Retinal pigment epithelial cell (primary cell): ENCODE measurements around the gene PYDC1.

Experiments used
- DNase-seq: peaks from one replicate; pipeline ENCODE4 v3.0.0-alpha.2; 2010; ENCODE audit warnings: low read depth
- H3K4me3 ChIP-seq: 2 replicates; pipeline ENCODE4 v1.5.1; 2011; ENCODE audit warnings: mild to moderate bottlenecking, low read length, control low read depth, moderate library complexity
- CTCF ChIP-seq: conservative IDR thresholded peaks from 2 replicates; pipeline ENCODE4 v1.5.1; 2011; ENCODE audit warnings: low read depth, low read length, control low read depth, inconsistent platforms

The PYDC1 gene

GRCh38 chr16:31221357-31222160 lies 4.6 kb upstream of the PYDC1 start:
- no peak for TF ChIP-seq CTCF
- DNase-seq: no peak
- H3K4me3 ChIP-seq: no peak overlapping the region

GRCh38 chr16:31219154-31219741 lies 2.3 kb upstream of the PYDC1 start:
- TF ChIP-seq CTCF: no peak
- H3K4me3 ChIP-seq: no peak overlapping the region

GRCh38 chr16:31217136-31217530 lies 198 bp upstream of the PYDC1 start:
- TF ChIP-seq CTCF: no peak
- no peak overlapping the region for H3K4me3 ChIP-seq
- no peak for DNase-seq

More at GRCh38 chr16:31219154-31219741, 2.3 kb upstream of the PYDC1 start:
- DNase-seq: no peak

GRCh38 chr16:31215287-31216162 lies 1.4 kb downstream of the PYDC1 start:
- H3K4me3 ChIP-seq: peak overlapping the region; percentile 42
- no peak for TF ChIP-seq CTCF
- DNase-seq: peak; percentile 40

GRCh38 chr16:31214708-31215286 lies 2.1 kb downstream of the PYDC1 start:
- H3K4me3 ChIP-seq: peak overlapping the region; percentile 42
- no peak for TF ChIP-seq CTCF
- DNase-seq: no peak

- peak within 1 kb of the TSS; percentile 42 for H3K4me3 ChIP-seq
- no peak for TF ChIP-seq CTCF
- no peak for DNase-seq
Measured at GRCh38 chr16:31213877-31214707, 2.8 kb downstream of the PYDC1 start, which contains the start of gene TRIM72. TSS of gene TRIM72 (plus strand) at chr16:31214119. CDS start at chr16:31214739, 620 bp downstream.
